Ovary (tissue), 3 donors: ENCODE measurements around the gene AIFM1.

ENCODE experiments used
- CTCF ChIP-seq, 3 donors: fragments of 450-650 bp in 2 of 3; fragments of 200-600 bp in 1 of 3; IDR thresholded peaks; one replicate each; pipeline versions ENCODE4 v1.5.1 to v1.8.0; 2016 to 2022; ENCODE audit warnings: antibody characterized with exemption in 3 of 3, mild to moderate bottlenecking in 1 of 3
- EP300 ChIP-seq: sonication (generic); formaldehyde crosslinking; IDR thresholded peaks from one replicate; pipeline ENCODE4 v1.6.1; 2017; ENCODE audit warnings: antibody characterized with exemption
- POLR2A ChIP-seq: fragments of 450-650 bp; IDR thresholded peaks from one replicate; pipeline ENCODE4 v1.6.1; 2017; ENCODE audit warnings: antibody characterized with exemption, mild to moderate bottlenecking, moderate library complexity
- donor health status: DM: no; HTN: no; CAD: no.

- TF ChIP-seq CTCF (IDR thresholded peaks at IDR 0.05): no peak
- no peak for TF ChIP-seq EP300
- TF ChIP-seq POLR2A: no peak
Measured at GRCh38 chrX:130186651-130187050, 21.0 kb upstream of the AIFM1 start.
